Transverse colon (tissue), 4 donors: ENCODE measurements around the gene KRT78. TPM values are rescaled to one million over a fixed set of nuclear protein-coding genes. Genes with fewer than 3 reads are reported as not detected.

Experiments
- total RNA-seq, 4 donors: library from RNA; depleted of rRNA; stranded (reverse); fragments of >200 nt; gene quantifications; one replicate each; pipeline ENCODE4 v1.1.0, GENCODE V29; 2016

The KRT78 gene
- total RNA-seq, 4 donors from 2014 or later, result not detected

Other genes starting within 250 kb of the KRT78 start
- not detected for gene KRT72, start 247.5 kb downstream of the KRT78 start, total RNA-seq
- not detected for gene KRT73, start 230.4 kb downstream of the KRT78 start, total RNA-seq
- gene KRT2, start 196.8 kb downstream of the KRT78 start, total RNA-seq, result not detected
- not detected for gene KRT1, start 168.6 kb downstream of the KRT78 start, total RNA-seq
- not detected for gene KRT77, start 145.5 kb downstream of the KRT78 start, total RNA-seq
- not detected for gene KRT76, start 71.6 kb downstream of the KRT78 start, total RNA-seq
- gene KRT3, start 52.9 kb downstream of the KRT78 start, total RNA-seq, result not detected
- gene KRT4, start 34.9 kb downstream of the KRT78 start, total RNA-seq, result not detected
- not detected for gene KRT79, start 14.7 kb downstream of the KRT78 start, total RNA-seq
- gene KRT8, start 56.1 kb upstream of the KRT78 start, total RNA-seq, result 1,000 to 10,000 TPM; 1,016 to 3,505 (median 2,245) TPM
- 100 to 1,000 TPM; 367 to 813 (median 541) TPM for gene KRT18, start 100.1 kb upstream of the KRT78 start, total RNA-seq
- gene EIF4B, start 157.5 kb upstream of the KRT78 start, total RNA-seq, result 100 to 1,000 TPM; 175 to 383 (median 261) TPM
- 100 to 1,000 TPM in 2 of 4 donors, 10 to 100 TPM in 2; 48.2 to 397 (median 169) TPM for gene TNS2, start 201.1 kb upstream of the KRT78 start, total RNA-seq
- gene SPRYD3, start 230.4 kb upstream of the KRT78 start, total RNA-seq, result 10 to 100 TPM; 10.1 to 27.0 (median 21.9) TPM
- gene IGFBP6, start 248.7 kb upstream of the KRT78 start, total RNA-seq, result 100 to 1,000 TPM in 1 of 4 donors, 10 to 100 TPM in 3; 38.5 to 106 (median 94.5) TPM